Measurements from ENCODE around the gene LMF1.
"Not testable (repeated sequence)": the region's sequence is repeated elsewhere in the genome, so short reads cannot be mapped to it uniquely, and the experiment has no call there.

Gene LMF1

DNA sequence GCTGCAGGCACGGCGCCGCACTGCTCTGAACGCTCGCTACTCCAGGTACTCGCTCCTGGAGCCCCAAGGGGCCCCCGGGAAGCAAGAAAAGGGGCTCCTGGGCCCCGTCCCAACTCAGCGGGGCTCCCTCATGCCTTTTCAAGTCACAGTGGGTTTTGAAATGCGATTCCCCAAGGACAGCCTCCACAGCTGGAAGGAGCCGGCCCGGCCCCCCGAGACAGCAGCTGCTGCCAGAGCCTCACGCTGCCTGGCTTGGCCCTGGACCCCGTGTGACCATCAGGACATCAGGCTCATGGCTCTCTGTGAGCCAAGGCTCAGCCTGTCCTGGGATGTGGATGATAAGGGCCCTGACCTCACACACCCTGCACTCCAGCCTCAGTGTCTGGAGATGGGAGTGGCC, 80.6 kb downstream of the LMF1 start:
- no peak for TF ChIP-seq CTCF (IDR thresholded peaks at IDR 0.05)
- H3K36me3 ChIP-seq (ENCODE audit: control insufficient read depth, insufficient read depth, low read length): no peaks in the 10 kb centered on the region

GRCh38 chr16:889586-889985, 81.2 kb downstream of the LMF1 start:
- H3K36me3 ChIP-seq (ENCODE audit: control insufficient read depth, insufficient read depth, low read length): no peaks in the 10 kb centered on the region

More for the DNA sequence above, 80.6 kb downstream of the LMF1 start:
- Histone ChIP-seq H3K27me3 (ENCODE audit: control insufficient read depth, insufficient read depth, low read length) (no peaks in the 10 kb centered on the region), H3K4me3 (ENCODE audit: low read depth, low read length) (no peak overlapping the region), H2AFZ (no peak overlapping the region), H3K9ac (no peak overlapping the region), H3K4me2 (ENCODE audit: low read length) (no peak overlapping the region), H3K79me2 (no peaks in the 10 kb centered on the region), H3K9me3 (ENCODE audit: control insufficient read depth, low read length) (no peaks in the 10 kb centered on the region), H3K27ac (no peak overlapping the region), H3K4me1 (no peaks in the 10 kb centered on the region)

DNA sequence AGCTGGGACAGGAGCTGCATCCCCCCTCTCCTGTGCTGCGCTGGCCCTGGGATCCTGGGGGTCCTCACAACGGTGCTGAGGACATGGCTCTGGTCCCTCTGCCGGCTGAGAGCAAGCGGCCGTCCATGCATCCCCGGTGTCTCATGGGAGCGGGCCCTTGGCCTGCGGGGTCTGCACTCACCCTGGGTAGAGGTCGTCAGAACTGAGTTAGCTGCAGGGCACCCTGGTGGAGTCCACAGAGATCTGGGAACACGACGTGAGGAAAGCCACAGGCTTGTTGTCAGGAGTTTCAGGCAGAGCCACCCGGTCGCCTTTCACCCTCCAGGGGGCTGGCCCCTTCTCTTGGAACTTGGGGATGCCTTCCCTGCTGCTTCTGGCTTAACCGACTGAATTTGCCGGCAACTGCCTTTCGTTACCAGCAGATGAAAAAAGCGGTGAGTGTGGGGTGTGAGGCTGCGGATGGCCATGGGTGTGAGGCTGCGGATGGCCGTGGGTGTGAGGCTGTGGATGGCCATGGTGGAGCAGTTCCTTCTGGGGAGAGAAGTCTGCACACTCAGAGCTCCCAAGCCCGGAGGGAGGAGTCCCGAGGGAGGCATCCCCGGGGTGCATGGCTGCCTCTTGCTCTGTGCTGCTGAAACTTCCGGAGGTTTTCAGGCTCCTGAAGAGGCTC, 81.7 kb downstream of the LMF1 start:
- Histone ChIP-seq H3K27me3 (ENCODE audit: control insufficient read depth, insufficient read depth, low read length) (no peaks in the 10 kb centered on the region), H3K27ac (no peak overlapping the region), H3K79me2 (no peaks in the 10 kb centered on the region), H3K4me1 (no peaks in the 10 kb centered on the region), H3K4me2 (ENCODE audit: low read length) (no peak overlapping the region), H3K4me3 (ENCODE audit: low read depth, low read length) (no peak overlapping the region), H2AFZ (no peak overlapping the region), H3K9ac (no peak overlapping the region), H3K36me3 (ENCODE audit: control insufficient read depth, insufficient read depth, low read length) (no peaks in the 10 kb centered on the region), H3K9me3 (ENCODE audit: control insufficient read depth, low read length) (no peaks in the 10 kb centered on the region)
- TF ChIP-seq CTCF (IDR thresholded peaks at IDR 0.05): no peak

More at GRCh38 chr16:889586-889985, 81.2 kb downstream of the LMF1 start:
- Histone ChIP-seq H3K9ac (no peak overlapping the region), H2AFZ (no peak overlapping the region), H3K27me3 (ENCODE audit: control insufficient read depth, insufficient read depth, low read length) (no peaks in the 10 kb centered on the region), H3K4me3 (ENCODE audit: low read depth, low read length) (no peak overlapping the region), H3K79me2 (no peaks in the 10 kb centered on the region), H3K9me3 (ENCODE audit: control insufficient read depth, low read length) (no peaks in the 10 kb centered on the region), H3K4me2 (ENCODE audit: low read length) (no peak overlapping the region), H3K4me1 (no peaks in the 10 kb centered on the region), H3K27ac (no peak overlapping the region)
- no peak for TF ChIP-seq CTCF (IDR thresholded peaks at IDR 0.05)

DNA sequence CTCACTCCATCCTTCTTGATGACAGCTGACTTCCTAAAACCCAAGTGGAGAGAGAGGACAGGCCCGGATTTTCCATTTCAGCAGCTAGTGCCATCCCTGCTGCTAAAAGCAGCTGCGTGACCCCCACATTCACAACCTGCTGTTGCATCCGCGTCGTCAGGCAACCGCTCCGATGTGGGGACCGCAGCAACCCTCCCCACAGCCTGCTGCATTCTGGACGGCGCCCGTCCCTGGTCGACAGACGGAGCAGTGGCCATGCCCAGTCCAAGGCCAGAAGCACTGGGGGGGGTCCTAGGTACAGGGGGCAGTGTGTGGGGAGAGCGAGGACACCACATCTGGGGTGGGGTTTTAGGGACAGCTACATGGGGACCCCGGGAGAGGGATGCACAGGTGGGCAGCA, 82.3 kb downstream of the LMF1 start:
- not testable (repeated sequence) for H3K9ac ChIP-seq; H3K36me3 ChIP-seq (ENCODE audit: control insufficient read depth, insufficient read depth, low read length); H2AFZ ChIP-seq; H3K4me2 ChIP-seq (ENCODE audit: low read length); H3K4me3 ChIP-seq (ENCODE audit: low read depth, low read length); H3K27me3 ChIP-seq (ENCODE audit: control insufficient read depth, insufficient read depth, low read length); H3K4me1 ChIP-seq; H3K79me2 ChIP-seq; H3K27ac ChIP-seq; H3K9me3 ChIP-seq (ENCODE audit: control insufficient read depth, low read length)

GRCh38 chr16:887846-888245, 82.9 kb downstream of the LMF1 start:
- no peaks in the 10 kb centered on the region for H3K79me2 ChIP-seq
- H3K4me2 ChIP-seq (ENCODE audit: low read length): no peak overlapping the region
- no peak for TF ChIP-seq CTCF (IDR thresholded peaks at IDR 0.05)
- H2AFZ ChIP-seq: no peak overlapping the region
- no peak overlapping the region for H3K9ac ChIP-seq
- no peaks in the 10 kb centered on the region for H3K9me3 ChIP-seq (ENCODE audit: control insufficient read depth, low read length)
- H3K27me3 ChIP-seq (ENCODE audit: control insufficient read depth, insufficient read depth, low read length): no peaks in the 10 kb centered on the region
- no peak overlapping the region for H3K27ac ChIP-seq
- no peaks in the 10 kb centered on the region for H3K36me3 ChIP-seq (ENCODE audit: control insufficient read depth, insufficient read depth, low read length)
- H3K4me1 ChIP-seq: no peaks in the 10 kb centered on the region
- no peak overlapping the region for H3K4me3 ChIP-seq (ENCODE audit: low read depth, low read length)

All from parathyroid adenoma (tissue), 2 donors.